OCI-LY7 (cell line): ENCODE data around the gene NTM. TPM values are rescaled to one million over a fixed set of nuclear protein-coding genes. Genes with fewer than 3 reads are reported as not detected.

Source experiments
- BruUV-seq: library from RNA; stranded (reverse); fragments of 400-500 nt; replicated peaks from 2 replicates; lab custom pipeline; 2021; lab: Mats Ljungman, UMichigan
- CTCF ChIA-PET: fragments of 300-600 bp; sonication (Branson Sonifier 250); formaldehyde crosslinking; loops from one replicate; lab custom pipeline; 2022; ENCODE audit warnings: antibody characterized with exemption; ENCODE audit not compliant: unreplicated experiment; lab: Charles Lee
- POLR2A ChIA-PET: fragments of 300-600 bp; sonication (Branson Sonifier 250); formaldehyde crosslinking; loops from one replicate; lab custom pipeline; 2022; ENCODE audit warnings: antibody characterized with exemption; lab: Charles Lee
- DNase-seq: peaks from one replicate; pipeline ENCODE4 v3.0.0-alpha.2; 2015; ENCODE audit warnings: low spot score
- H2AFZ ChIP-seq: fragments of 200-600 bp; sonication (generic), shearing (Covaris generic); 2 replicates; pipeline ENCODE4 v1.6.1; 2014; ENCODE audit warnings: mild to moderate bottlenecking, antibody characterized with exemption, low read length, moderate library complexity
- H3K27ac ChIP-seq: fragments of 200-600 bp; sonication (generic); 2 replicates; pipeline ENCODE4 v1.5.1; 2014; ENCODE audit warnings: mixed run types, low read depth, mild to moderate bottlenecking, moderate library complexity, low read length, inconsistent platforms; ENCODE audit not compliant: poor library complexity, severe bottlenecking
- H3K36me3 ChIP-seq: fragments of 200-600 bp; sonication (generic); 2 replicates; pipeline ENCODE4 v1.6.1; 2014; ENCODE audit warnings: mild to moderate bottlenecking, antibody characterized with exemption, low read length, moderate library complexity, mixed read lengths; ENCODE audit not compliant: insufficient read depth
- H3K4me1 ChIP-seq: fragments of 200-600 bp; sonication (generic); 2 replicates; pipeline ENCODE4 v1.5.1; 2014; ENCODE audit warnings: mild to moderate bottlenecking, low read length; ENCODE audit not compliant: insufficient read depth, poor library complexity, severe bottlenecking
- H3K4me2 ChIP-seq: fragments of 200-600 bp; sonication (generic); 2 replicates; pipeline ENCODE4 v1.6.1; 2014; ENCODE audit warnings: mild to moderate bottlenecking, low read length
- H3K4me3 ChIP-seq: fragments of 200-600 bp; sonication (generic); 2 replicates; pipeline ENCODE4 v1.5.1; 2014; ENCODE audit warnings: mild to moderate bottlenecking, low read depth, low read length; ENCODE audit not compliant: poor library complexity, severe bottlenecking
- H3K79me2 ChIP-seq: fragments of 200-600 bp; sonication (generic); 2 replicates; pipeline ENCODE4 v1.6.1; 2016; ENCODE audit warnings: low read depth, mild to moderate bottlenecking, low read length, moderate library complexity, mixed read lengths; ENCODE audit not compliant: insufficient read depth
- H3K9me2 ChIP-seq: fragments of 200-600 bp; sonication (generic); 2 replicates; pipeline ENCODE4 v1.6.1; 2016; ENCODE audit warnings: mild to moderate bottlenecking, low read length, mixed read lengths; ENCODE audit not compliant: insufficient read depth
- H3K9me3 ChIP-seq: fragments of 200-600 bp; sonication (generic); 2 replicates; pipeline ENCODE4 v1.6.1; 2014; ENCODE audit warnings: mild to moderate bottlenecking, mixed run types, low read length, mixed read lengths
- H4K20me1 ChIP-seq: fragments of 200-600 bp; sonication (generic); 2 replicates; pipeline ENCODE4 v1.6.1; 2014; ENCODE audit warnings: mild to moderate bottlenecking, antibody characterized with exemption, low read length, moderate library complexity, mixed read lengths; ENCODE audit not compliant: insufficient read depth
- EZH2phosphoT487 ChIP-seq: fragments of 200-600 bp; sonication (generic); IDR thresholded peaks from 2 replicates; pipeline ENCODE4 v1.6.1; 2018; ENCODE audit warnings: low read depth, borderline replicate concordance, mild to moderate bottlenecking, mixed run types, antibody characterized with exemption, low read length, moderate library complexity, mixed read lengths
- intact Hi-C: fragments of 100-400 bp; cut with micrococcal nuclease; formaldehyde crosslinking; loops from one replicate; pipeline ENCODE4 v1.10.0; 2022; ENCODE audit not compliant: unreplicated experiment
- total RNA-seq, 2 experiments: library from RNA; depleted of rRNA in 1 of 2; stranded (reverse); fragments of >200 nt in 1 of 2; shearing (Covaris generic) in 1 of 2; gene quantifications; 2 replicates each; pipeline ENCODE4 v1.2.3, GENCODE V29; 2014 to 2022
- TF ChIP-seq, protein P1 (sequence below): fragments of 200-600 bp; sonication (generic); conservative IDR thresholded peaks from 2 replicates; pipeline ENCODE4 v1.5.1; 2014; ENCODE audit warnings: mild to moderate bottlenecking, antibody characterized with exemption, low read length, moderate library complexity, mixed read lengths

Gene NTM
- total RNA-seq, 2 experiments from 2014 or later = not detected

DNA sequence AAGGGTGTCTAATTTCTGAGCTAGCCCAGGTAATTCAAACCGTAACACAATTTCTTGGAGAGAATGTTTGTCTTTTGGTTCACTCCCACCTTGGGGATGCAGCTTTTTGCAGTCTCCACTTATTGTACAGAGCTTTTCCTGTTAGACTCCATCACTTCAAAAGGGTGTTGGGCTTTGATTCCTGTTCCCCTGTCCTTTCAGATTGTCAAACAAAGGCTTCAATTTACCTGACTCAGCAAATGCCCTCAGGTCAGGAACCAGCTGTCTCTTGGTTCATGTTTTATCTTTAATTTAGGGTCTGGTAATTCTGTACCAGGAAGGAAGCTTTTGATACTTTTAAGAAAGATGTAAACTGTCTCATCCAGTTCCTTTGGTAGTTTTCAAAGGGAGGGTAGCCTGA lies 880.6 kb downstream of the NTM start:
- TF ChIP-seq, protein P1, sequence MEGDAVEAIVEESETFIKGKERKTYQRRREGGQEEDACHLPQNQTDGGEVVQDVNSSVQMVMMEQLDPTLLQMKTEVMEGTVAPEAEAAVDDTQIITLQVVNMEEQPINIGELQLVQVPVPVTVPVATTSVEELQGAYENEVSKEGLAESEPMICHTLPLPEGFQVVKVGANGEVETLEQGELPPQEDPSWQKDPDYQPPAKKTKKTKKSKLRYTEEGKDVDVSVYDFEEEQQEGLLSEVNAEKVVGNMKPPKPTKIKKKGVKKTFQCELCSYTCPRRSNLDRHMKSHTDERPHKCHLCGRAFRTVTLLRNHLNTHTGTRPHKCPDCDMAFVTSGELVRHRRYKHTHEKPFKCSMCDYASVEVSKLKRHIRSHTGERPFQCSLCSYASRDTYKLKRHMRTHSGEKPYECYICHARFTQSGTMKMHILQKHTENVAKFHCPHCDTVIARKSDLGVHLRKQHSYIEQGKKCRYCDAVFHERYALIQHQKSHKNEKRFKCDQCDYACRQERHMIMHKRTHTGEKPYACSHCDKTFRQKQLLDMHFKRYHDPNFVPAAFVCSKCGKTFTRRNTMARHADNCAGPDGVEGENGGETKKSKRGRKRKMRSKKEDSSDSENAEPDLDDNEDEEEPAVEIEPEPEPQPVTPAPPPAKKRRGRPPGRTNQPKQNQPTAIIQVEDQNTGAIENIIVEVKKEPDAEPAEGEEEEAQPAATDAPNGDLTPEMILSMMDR = no peak
- no peak for TF ChIP-seq EZH2phosphoT487
- BruUV-seq = no TSS peak
- Histone ChIP-seq H3K79me2 (no peaks in the 10 kb centered on the region), H3K4me3 (no peak overlapping the region), H3K36me3 (no peaks in the 10 kb centered on the region), H3K9me2 (no peaks in the 10 kb centered on the region), H3K4me2 (no peak overlapping the region), H3K4me1 (no peaks in the 10 kb centered on the region), H4K20me1 (no peaks in the 10 kb centered on the region), H3K9me3 (no peaks in the 10 kb centered on the region), H3K27ac (no peak overlapping the region), H2AFZ (no peak overlapping the region)
- ChIA-PET CTCF (no interaction called here), POLR2A (no interaction called here)
- no peak for DNase-seq
- intact Hi-C loops = no loop called here

DNA sequence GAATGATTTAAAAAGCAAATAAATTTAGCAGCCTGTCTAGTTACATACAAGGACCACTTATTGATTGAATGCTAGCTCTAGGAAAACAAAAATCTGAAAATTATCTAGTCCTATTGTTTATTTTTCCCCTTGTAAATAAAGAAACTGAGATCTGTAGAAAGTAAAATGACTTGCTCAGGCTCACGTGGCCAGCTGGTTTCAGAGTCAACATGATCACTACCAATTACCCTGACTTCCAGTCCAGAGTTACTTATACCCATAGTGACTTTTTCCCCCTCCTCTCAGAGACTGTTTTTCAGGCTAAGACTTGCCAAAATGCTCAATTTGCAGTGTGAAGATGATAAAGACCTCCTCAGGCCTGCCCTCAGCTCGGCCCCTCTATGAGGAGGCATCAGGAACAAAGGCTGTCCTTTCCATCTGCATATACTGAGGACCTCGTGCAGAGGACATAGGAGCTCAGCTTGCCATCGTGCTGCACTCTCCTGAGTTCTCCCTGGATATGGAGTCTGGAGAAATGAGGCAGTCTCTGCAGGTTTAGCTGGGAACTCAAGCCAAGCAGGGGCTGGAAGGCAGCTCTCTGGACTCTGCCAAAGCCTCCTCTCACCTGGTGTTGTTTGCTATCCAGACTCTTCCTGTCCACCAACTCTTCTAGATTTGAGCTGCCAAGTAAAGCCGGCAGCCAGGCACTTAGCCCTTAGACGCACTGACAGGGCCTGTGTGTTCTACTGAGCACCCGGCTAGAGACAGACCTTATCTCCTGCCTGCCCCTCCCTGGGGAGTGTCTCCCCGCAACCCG lies 883.3 kb downstream of the NTM start:
- Histone ChIP-seq H3K27ac (no peak overlapping the region), H2AFZ (no peak overlapping the region), H3K9me3 (no peaks in the 10 kb centered on the region), H3K4me1 (no peaks in the 10 kb centered on the region), H3K9me2 (no peaks in the 10 kb centered on the region), H4K20me1 (no peaks in the 10 kb centered on the region), H3K36me3 (no peaks in the 10 kb centered on the region), H3K79me2 (no peaks in the 10 kb centered on the region), H3K4me3 (no peak overlapping the region), H3K4me2 (no peak overlapping the region)
- POLR2A ChIA-PET = no interaction called here
- CTCF ChIA-PET = no interaction called here
- BruUV-seq = no TSS peak
- no peak for TF ChIP-seq EZH2phosphoT487
- TF ChIP-seq, protein P1 = no peak
- intact Hi-C loops = no loop called here
- DNase-seq = no peak

DNA sequence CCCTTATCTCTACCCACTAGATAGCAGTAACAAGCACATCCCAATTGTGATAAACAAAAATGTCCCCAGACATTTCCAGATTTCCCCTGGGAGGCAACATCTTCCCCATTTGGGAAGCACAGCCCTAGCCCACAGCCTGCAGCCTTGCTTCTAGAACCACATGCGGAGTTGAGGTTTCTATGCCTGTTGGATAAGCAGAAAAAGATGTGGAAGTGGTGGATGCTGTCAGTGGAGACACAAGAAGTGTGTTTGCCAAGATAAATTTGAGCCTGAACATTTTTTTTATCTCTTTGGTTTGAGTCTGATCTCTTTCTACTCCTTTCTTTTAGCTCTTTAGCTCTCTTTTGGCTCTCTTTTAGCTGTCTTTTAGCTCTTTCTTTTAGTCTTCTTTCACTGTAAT lies 884.5 kb downstream of the NTM start:
- no peak for TF ChIP-seq EZH2phosphoT487
- TF ChIP-seq, protein P1 = no peak
- Histone ChIP-seq H3K4me2 (no peak overlapping the region), H3K9me2 (no peaks in the 10 kb centered on the region), H3K36me3 (no peaks in the 10 kb centered on the region), H3K4me3 (no peak overlapping the region), H3K27ac (no peak overlapping the region), H3K79me2 (no peaks in the 10 kb centered on the region), H3K4me1 (no peaks in the 10 kb centered on the region), H4K20me1 (no peaks in the 10 kb centered on the region), H2AFZ (no peak overlapping the region), H3K9me3 (no peaks in the 10 kb centered on the region)
- intact Hi-C loops = no loop called here
- no peak for DNase-seq
- POLR2A ChIA-PET = no interaction called here
- no TSS peak for BruUV-seq
- CTCF ChIA-PET = interaction anchor here (0.6 kb wide), 1 partner anchor 600 kb away, joined by 3 read pairs; no protein-coding TSS in a partner anchor
